Breast epithelium (tissue), 3 donors: Measurements from ENCODE around the gene MTCH2.

Experiments used
- CTCF ChIP-seq, 3 donors: fragments of 450-650 bp; IDR thresholded peaks; one replicate each; pipeline ENCODE4 v1.5.1; 2016 to 2017; ENCODE audit warnings: antibody characterized with exemption in 3 of 3, mild to moderate bottlenecking in 3 of 3, moderate library complexity in 3 of 3
- POLR2A ChIP-seq: fragments of 450-650 bp; IDR thresholded peaks from one replicate; pipeline ENCODE4 v1.6.1; 2016; ENCODE audit warnings: antibody characterized with exemption, mild to moderate bottlenecking, moderate library complexity
- POLR2AphosphoS5 ChIP-seq, 3 donors: sonication (generic); formaldehyde crosslinking; IDR thresholded peaks; one replicate each; pipeline ENCODE4 v1.6.1; 2017; ENCODE audit warnings: antibody characterized with exemption in 3 of 3

GRCh38 chr11:47616726-47617416 is 25.5 kb downstream of the MTCH2 start:
- TF ChIP-seq CTCF (IDR thresholded peaks at IDR 0.05) (peak in 1 of 3 donors; percentile 49), POLR2AphosphoS5 (IDR thresholded peaks at IDR 0.05) (no peak), POLR2A (no peak)
